Sigmoid colon (tissue), 7 donors: Measurements from ENCODE around the gene TMEM82. TPM values are rescaled to one million over a fixed set of nuclear protein-coding genes. Genes with fewer than 3 reads are reported as not detected.

ENCODE experiments used
- DNase-seq: peaks from one replicate; pipeline ENCODE4 v3.0.0-alpha.2; 2019
- H3K27ac ChIP-seq, 4 donors: fragments of 200-600 bp; sonication (generic); one replicate each; pipeline ENCODE4 v1.5.1; 2016 to 2019; ENCODE audit warnings: mild to moderate bottlenecking in 1 of 4
- H3K27me3 ChIP-seq, 3 donors: fragments of 200-600 bp; sonication (generic); one replicate each; pipeline ENCODE4 v1.5.1; 2019; ENCODE audit warnings: mild to moderate bottlenecking in 1 of 3
- H3K36me3 ChIP-seq, 4 donors: fragments of 200-600 bp; sonication (generic); one replicate each; pipeline ENCODE4 v1.5.1; 2016 to 2019
- H3K4me1 ChIP-seq, 4 donors: fragments of 200-600 bp; sonication (generic); one replicate each; pipeline ENCODE4 v1.5.1; 2017 to 2019
- H3K4me3 ChIP-seq, 4 donors: fragments of 200-600 bp; sonication (generic); one replicate each; pipeline ENCODE4 v1.5.1; 2017 to 2019; ENCODE audit warnings: mild to moderate bottlenecking in 2 of 4, moderate library complexity in 1 of 4
- H3K9me3 ChIP-seq, 4 donors: fragments of 200-600 bp in 3 of 4; sonication (generic) in 3 of 4; one replicate each; pipeline versions ENCODE4 v1.5.1 to v1.6.1; 2013 to 2019
- CTCF ChIP-seq, 4 experiments: fragments of 450-650 bp in 3 of 4; fragments of 200-600 bp in 1 of 4; IDR thresholded peaks; one replicate each; pipeline ENCODE4 v1.5.1; 2016 to 2019; ENCODE audit warnings: antibody characterized with exemption in 4 of 4, mild to moderate bottlenecking in 3 of 4, moderate library complexity in 2 of 4
- EP300 ChIP-seq, 4 donors: sonication (generic); formaldehyde crosslinking; IDR thresholded peaks; one replicate each; pipeline ENCODE4 v1.6.1; 2017; ENCODE audit warnings: antibody characterized with exemption in 4 of 4
- POLR2A ChIP-seq, 2 donors: fragments of 450-650 bp; IDR thresholded peaks; one replicate each; pipeline ENCODE4 v1.6.1; 2016; ENCODE audit warnings: antibody characterized with exemption in 2 of 2, mild to moderate bottlenecking in 2 of 2, moderate library complexity in 2 of 2
- POLR2AphosphoS5 ChIP-seq, 4 donors: sonication (generic); formaldehyde crosslinking; IDR thresholded peaks; one replicate each; pipeline ENCODE4 v1.6.1; 2017; ENCODE audit warnings: antibody characterized with exemption in 4 of 4
- WGBS, 2 donors: extraction: QIAGEN DNeasy Blood & Tissue Kit; methylation state at CpG; one replicate each; pipeline ENCODE4 v1.1.7; 2013; 5-methylcytosine and 5-hydroxymethylcytosine counted together
- intact Hi-C: fragments of 100-400 bp; cut with DNase I; formaldehyde crosslinking; loops from one replicate; pipeline ENCODE4 v1.15.1; 2023
- polyA plus RNA-seq, 3 donors: library from polyadenylated mRNA; stranded (reverse); fragments of 200-250 nt; gene quantifications; one replicate each; pipeline ENCODE4 v1.2.3, GENCODE V29; 2013
- total RNA-seq, 4 donors: library from RNA; depleted of rRNA; stranded (reverse); fragments of >200 nt; gene quantifications; one replicate each; pipeline ENCODE4 v1.1.0, GENCODE V29; 2016
- donor health status: healthy with polysubstance abuse.
- donor health status: Bipolar disorder and iron deficiency.
- donor health status: healthy.

TMEM82 gene
- total and polyA plus RNA-seq, 7 donors: 0.55 to 19.3 (median 11.1) TPM; not detected in 3

- intact Hi-C loops: no loop called here
- no peaks in the 10 kb centered on the region for H3K9me3 ChIP-seq
- peaks cover 0 to 1% (median 0%) of the 10 kb centered on the region in 3 donors for H3K27me3 ChIP-seq
- peaks cover 0 to 18% (median 11%) of the 10 kb centered on the region in 4 donors for H3K4me1 ChIP-seq
- DNase-seq: no peak
- no peak overlapping the region for H3K4me3 ChIP-seq
- H3K36me3 ChIP-seq: no peaks in the 10 kb centered on the region
- TF ChIP-seq EP300 (IDR thresholded peaks at IDR 0.05) (no peak), POLR2A (IDR thresholded peaks at IDR 0.05) (no peak), POLR2AphosphoS5 (IDR thresholded peaks at IDR 0.05) (no peak), CTCF (IDR thresholded peaks at IDR 0.05) (no peak)
- H3K27ac ChIP-seq: no peak overlapping the region
- 84 to 92% methylated on average over 10 of the region's 10 CpGs for WGBS, 2 donors
These were observed 11.5 kb downstream of the TMEM82 start for GRCh38 chr1:15753776-15754175.

- Histone ChIP-seq H3K4me3 (no peak overlapping the region), H3K9me3 (no peaks in the 10 kb centered on the region), H3K27me3 (peaks cover 0 to 12% (median 2%) of the 10 kb centered on the region in 3 donors), H3K4me1 (peaks cover 0 to 29% (median 24%) of the 10 kb centered on the region in 4 donors), H3K27ac (no peak overlapping the region), H3K36me3 (no peaks in the 10 kb centered on the region)
- TF ChIP-seq POLR2A (IDR thresholded peaks at IDR 0.05) (no peak), CTCF (IDR thresholded peaks at IDR 0.05) (no peak), EP300 (IDR thresholded peaks at IDR 0.05) (no peak), POLR2AphosphoS5 (IDR thresholded peaks at IDR 0.05) (no peak)
- no peak for DNase-seq
- 88 to 91% methylated on average over 2 of the region's 2 CpGs for WGBS, 2 donors
- intact Hi-C loops: no loop called here
These were observed 12.8 kb downstream of the TMEM82 start for GRCh38 chr1:15755021-15755645.

DNA sequence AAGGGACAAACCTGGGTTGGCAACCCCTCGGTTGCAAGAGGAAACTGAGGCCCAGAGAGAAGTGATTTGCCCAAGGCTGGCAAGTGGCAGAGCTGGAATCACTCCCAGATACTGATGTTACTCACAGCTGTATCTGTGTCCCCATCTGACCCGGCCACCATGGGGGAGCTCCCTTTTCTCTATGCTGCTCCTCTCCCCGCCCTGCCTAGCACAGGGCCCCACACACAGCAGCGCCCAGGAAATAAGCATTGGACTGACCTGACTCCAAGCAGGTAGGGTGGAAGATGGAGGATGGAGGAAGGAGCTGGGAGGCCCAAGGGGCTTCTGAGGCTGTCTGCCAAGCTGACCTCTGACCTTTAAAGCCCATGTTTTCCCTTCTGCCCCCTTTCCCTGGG is 13.3 kb downstream of the TMEM82 start:
- no peak for DNase-seq
- 43 to 71% methylated on average over 4 of the region's 4 CpGs for WGBS, 2 donors
- intact Hi-C loops: no loop called here
- TF ChIP-seq CTCF (IDR thresholded peaks at IDR 0.05) (no peak), POLR2AphosphoS5 (IDR thresholded peaks at IDR 0.05) (no peak), POLR2A (IDR thresholded peaks at IDR 0.05) (no peak), EP300 (IDR thresholded peaks at IDR 0.05) (no peak)
- Histone ChIP-seq H3K4me1 (peaks cover 0 to 34% (median 29%) of the 10 kb centered on the region in 4 donors), H3K9me3 (no peaks in the 10 kb centered on the region), H3K27ac (no peak overlapping the region), H3K36me3 (no peaks in the 10 kb centered on the region), H3K4me3 (no peak overlapping the region), H3K27me3 (peaks cover 0 to 13% (median 2%) of the 10 kb centered on the region in 3 donors)

DNA sequence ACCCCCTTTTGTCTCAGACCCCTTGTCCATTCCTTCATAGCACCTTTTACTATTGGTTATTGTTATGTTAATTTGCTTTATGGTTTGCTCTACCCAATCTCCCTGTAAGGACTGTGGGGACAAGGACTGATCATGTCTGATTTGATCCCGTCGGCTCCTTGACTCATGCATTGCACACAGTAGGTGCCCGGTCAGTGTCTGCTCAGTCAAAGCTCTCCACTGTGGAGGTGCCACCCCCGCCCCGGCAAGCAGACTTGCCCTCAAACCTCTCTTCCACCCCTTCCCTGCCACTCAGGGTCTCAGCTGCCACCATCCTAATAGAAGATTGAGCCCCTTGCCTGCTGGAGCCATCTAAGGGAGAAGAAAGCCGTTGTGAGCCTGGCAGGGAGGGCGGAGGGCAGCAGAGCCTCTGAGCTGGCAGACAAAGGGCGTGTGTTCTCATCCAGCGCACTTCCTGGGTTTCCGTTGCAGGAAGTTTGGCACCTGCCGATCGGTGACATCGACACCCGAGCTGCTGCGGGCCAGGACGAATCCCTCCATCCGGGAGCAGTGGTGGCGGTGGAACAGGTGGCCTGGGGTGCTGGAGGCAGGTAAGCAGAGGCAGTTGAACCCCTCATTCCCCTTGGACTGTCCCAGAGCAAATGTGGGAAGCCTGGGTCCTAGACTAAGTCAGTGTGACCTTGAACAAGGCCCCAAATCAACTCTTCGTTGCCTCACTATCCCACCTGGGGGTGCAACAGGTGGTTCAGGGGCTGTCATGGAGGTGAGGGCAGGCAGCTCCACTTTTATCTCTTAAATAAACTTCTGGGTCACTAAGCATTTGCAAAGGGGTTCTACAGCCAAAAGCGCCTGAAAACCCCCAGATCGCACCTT is 14.1 kb downstream of the TMEM82 start:
- peaks cover 0 to 41% (median 36%) of the 10 kb centered on the region in 4 donors for H3K4me1 ChIP-seq
- no peak overlapping the region for H3K4me3 ChIP-seq
- intact Hi-C loops: no loop called here
- TF ChIP-seq POLR2A (IDR thresholded peaks at IDR 0.05) (peak in 1 of 2 donors; percentile 76), EP300 (IDR thresholded peaks at IDR 0.05) (no peak)
- WGBS, 2 donors: 14 to 30% methylated on average over 21 of the region's 21 CpGs
- H3K27me3 ChIP-seq: peaks cover 0 to 13% (median 2%) of the 10 kb centered on the region in 3 donors
- H3K9me3 ChIP-seq: no peaks in the 10 kb centered on the region
- no peaks in the 10 kb centered on the region for H3K36me3 ChIP-seq
- no peak for DNase-seq
- H3K27ac ChIP-seq: peak overlapping the region in 1 of 4 donors; percentile 81

GRCh38 chr1:15757016-15757543 is 14.8 kb downstream of the TMEM82 start:
- intact Hi-C loops: no loop called here
- H3K9me3 ChIP-seq: no peaks in the 10 kb centered on the region
- peaks cover 0 to 48% (median 43%) of the 10 kb centered on the region in 4 donors for H3K4me1 ChIP-seq
- peak overlapping the region; percentile 79 to 84 (median 81) for H3K27ac ChIP-seq
- no peaks in the 10 kb centered on the region for H3K36me3 ChIP-seq
- WGBS, 2 donors: 15 to 59% methylated on average over 9 of the region's 9 CpGs
- DNase-seq: no peak
- no peak overlapping the region for H3K4me3 ChIP-seq
- TF ChIP-seq POLR2AphosphoS5 (IDR thresholded peaks at IDR 0.05) (no peak), POLR2A (IDR thresholded peaks at IDR 0.05) (no peak), EP300 (IDR thresholded peaks at IDR 0.05) (no peak), CTCF (IDR thresholded peaks at IDR 0.05) (no peak)
- peaks cover 0 to 13% (median 2%) of the 10 kb centered on the region in 3 donors for H3K27me3 ChIP-seq
